Upper lobe of left lung (tissue), 6 donors: ENCODE data around the gene BTRC. TPM values are rescaled to one million over a fixed set of nuclear protein-coding genes. Genes with fewer than 3 reads are reported as not detected.

Source experiments
- ATAC-seq, 2 donors: fragments of 200-7000 bp; cut with Tn5 transposase; one replicate each; pipeline ENCODE4 v1.9.1; 2022; ENCODE audit warnings: mild to moderate bottlenecking in 2 of 2, moderate library complexity in 2 of 2; ENCODE audit not compliant: low FRiP score in 2 of 2
- DNase-seq, 2 donors: peaks; one replicate each; pipeline ENCODE4 v3.0.0-alpha.2; 2019 to 2020
- H3K27ac ChIP-seq, 4 donors: fragments of 200-600 bp; sonication (generic); one replicate each; pipeline ENCODE4 v1.5.1; 2016 to 2019
- H3K27me3 ChIP-seq, 4 donors: fragments of 200-600 bp; sonication (generic); one replicate each; pipeline ENCODE4 v1.5.1; 2017 to 2019
- H3K36me3 ChIP-seq, 4 donors: fragments of 200-600 bp; sonication (generic); one replicate each; pipeline ENCODE4 v1.5.1; 2016 to 2019
- H3K4me1 ChIP-seq, 4 donors: fragments of 200-600 bp; sonication (generic); one replicate each; pipeline ENCODE4 v1.5.1; 2018 to 2019
- H3K4me3 ChIP-seq, 4 donors: fragments of 200-600 bp; sonication (generic); one replicate each; pipeline ENCODE4 v1.5.1; 2017 to 2019; ENCODE audit warnings: mild to moderate bottlenecking in 2 of 4, moderate library complexity in 1 of 4
- H3K9me3 ChIP-seq, 4 donors: fragments of 200-600 bp; sonication (generic); one replicate each; pipeline ENCODE4 v1.5.1; 2018 to 2019
- EP300 ChIP-seq, 4 donors: sonication (generic); formaldehyde crosslinking; IDR thresholded peaks; one replicate each; pipeline ENCODE4 v1.5.1; 2017; ENCODE audit warnings: antibody characterized with exemption in 4 of 4, control low read depth in 2 of 4
- POLR2A ChIP-seq, 4 donors: fragments of 450-650 bp; IDR thresholded peaks; one replicate each; pipeline ENCODE4 v1.5.1; 2016 to 2017; ENCODE audit warnings: antibody characterized with exemption in 4 of 4, mild to moderate bottlenecking in 2 of 4
- POLR2AphosphoS5 ChIP-seq, 2 donors: sonication (generic); formaldehyde crosslinking; IDR thresholded peaks; one replicate each; pipeline ENCODE4 v1.5.1; 2017; ENCODE audit warnings: antibody characterized with exemption in 2 of 2
- WGBS, 2 donors: methylation state at CpG; one replicate each; pipeline ENCODE4 v1.1.5; 2017 to 2018; 5-methylcytosine and 5-hydroxymethylcytosine counted together
- total RNA-seq, 6 donors: library from RNA; depleted of rRNA in 4 of 6; stranded (reverse); fragments of >200 nt in 4 of 6; gene quantifications; one replicate each; pipeline versions ENCODE4 v1.1.0 to v1.2.1, GENCODE V29; 2016 to 2021
- TF ChIP-seq, protein P1 (sequence below), 6 experiments: fragments of 450-650 bp in 4 of 6; fragments of 200-600 bp in 2 of 6; sonication (generic) in 2 of 6; IDR thresholded peaks; one replicate each; pipeline ENCODE4 v1.5.1; 2016 to 2019; ENCODE audit warnings: antibody characterized with exemption in 6 of 6
- donor health status: DM: no; HTN: no; CAD: no; lungs with moderate emphysema.
- donor health status: DM: no; HTN: yes; CAD: no; lungs with severe emphysema.

BTRC gene
- total RNA-seq, 6 donors from 2014 or later = 8.5 to 21.0 (median 11.6) TPM

DNA sequence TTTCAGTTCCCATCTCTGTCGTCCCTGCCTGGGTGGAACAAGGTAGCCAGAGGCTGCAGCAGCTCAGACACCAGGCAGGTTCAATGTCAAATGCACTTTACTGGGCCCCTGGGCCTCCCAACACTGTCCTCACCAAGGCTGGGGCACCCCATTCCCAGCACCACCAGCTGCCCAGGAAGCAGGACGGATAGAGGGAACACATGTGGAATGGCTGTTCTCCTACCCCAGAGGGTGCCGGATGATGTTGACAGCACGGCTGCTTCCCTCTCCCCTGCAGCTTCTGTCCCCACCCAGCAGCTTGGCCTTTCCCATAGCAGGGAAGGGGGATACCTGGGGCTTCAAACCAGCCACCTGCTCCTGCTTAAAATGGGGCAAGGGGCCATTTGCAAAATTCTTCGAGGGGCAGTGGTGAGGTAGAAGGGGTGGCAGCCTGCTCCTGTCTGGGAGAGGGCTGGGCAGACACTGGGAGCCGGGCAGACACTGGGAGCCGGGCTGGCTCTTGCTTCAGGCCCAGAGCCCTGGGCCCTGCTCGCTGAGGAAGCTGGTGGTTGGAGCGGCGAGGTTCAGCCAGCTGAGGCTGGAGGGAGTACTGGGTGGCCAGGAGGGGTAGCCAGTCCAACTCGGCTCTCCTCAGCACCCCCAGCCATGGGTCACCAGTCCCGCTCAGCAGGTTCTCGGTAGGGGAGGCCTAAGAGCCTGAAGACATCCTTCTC lies 225.0 kb downstream of the BTRC start:
- no peaks in the 10 kb centered on the region for H3K27me3 ChIP-seq
- no peak overlapping the region for H3K4me3 ChIP-seq
- no peak overlapping the region for H3K27ac ChIP-seq
- H3K36me3 ChIP-seq = peaks cover 0 to 61% (median 47%) of the 10 kb centered on the region in 4 donors
- ATAC-seq (no peak), DNase-seq (peak in 1 of 2 donors; percentile 49)
- TF ChIP-seq EP300 (IDR thresholded peaks at IDR 0.05) (no peak), POLR2AphosphoS5 (IDR thresholded peaks at IDR 0.05) (no peak), POLR2A (IDR thresholded peaks at IDR 0.05) (no peak)
- TF ChIP-seq, protein P1, sequence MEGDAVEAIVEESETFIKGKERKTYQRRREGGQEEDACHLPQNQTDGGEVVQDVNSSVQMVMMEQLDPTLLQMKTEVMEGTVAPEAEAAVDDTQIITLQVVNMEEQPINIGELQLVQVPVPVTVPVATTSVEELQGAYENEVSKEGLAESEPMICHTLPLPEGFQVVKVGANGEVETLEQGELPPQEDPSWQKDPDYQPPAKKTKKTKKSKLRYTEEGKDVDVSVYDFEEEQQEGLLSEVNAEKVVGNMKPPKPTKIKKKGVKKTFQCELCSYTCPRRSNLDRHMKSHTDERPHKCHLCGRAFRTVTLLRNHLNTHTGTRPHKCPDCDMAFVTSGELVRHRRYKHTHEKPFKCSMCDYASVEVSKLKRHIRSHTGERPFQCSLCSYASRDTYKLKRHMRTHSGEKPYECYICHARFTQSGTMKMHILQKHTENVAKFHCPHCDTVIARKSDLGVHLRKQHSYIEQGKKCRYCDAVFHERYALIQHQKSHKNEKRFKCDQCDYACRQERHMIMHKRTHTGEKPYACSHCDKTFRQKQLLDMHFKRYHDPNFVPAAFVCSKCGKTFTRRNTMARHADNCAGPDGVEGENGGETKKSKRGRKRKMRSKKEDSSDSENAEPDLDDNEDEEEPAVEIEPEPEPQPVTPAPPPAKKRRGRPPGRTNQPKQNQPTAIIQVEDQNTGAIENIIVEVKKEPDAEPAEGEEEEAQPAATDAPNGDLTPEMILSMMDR (IDR thresholded peaks at IDR 0.05) = no peak
- 80 to 90% methylated on average over 3 to 13 of the region's 13 CpGs for WGBS, 2 donors
- H3K4me1 ChIP-seq = no peaks in the 10 kb centered on the region
- H3K9me3 ChIP-seq = no peaks in the 10 kb centered on the region

DNA sequence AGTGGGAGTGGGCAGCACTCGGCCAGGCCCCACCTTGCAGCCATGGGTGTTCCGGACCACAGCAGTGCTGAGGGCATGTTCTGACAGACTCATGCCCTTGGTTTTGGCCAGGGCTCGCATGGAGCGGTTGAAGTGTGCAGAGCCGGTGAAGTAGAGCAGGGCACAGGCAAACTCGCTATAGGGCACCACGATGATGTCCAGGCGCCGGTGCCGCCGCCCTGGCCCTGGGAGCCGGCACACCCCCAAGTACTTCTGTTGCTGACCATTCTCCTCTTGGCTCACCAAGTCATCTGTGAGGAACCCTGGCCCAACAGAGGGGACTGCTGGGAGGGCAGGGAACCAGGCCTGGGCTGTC lies 225.5 kb downstream of the BTRC start:
- H3K27me3 ChIP-seq = no peaks in the 10 kb centered on the region
- no peak for ATAC-seq
- no peaks in the 10 kb centered on the region for H3K9me3 ChIP-seq
- TF ChIP-seq, protein P1 (IDR thresholded peaks at IDR 0.05) = no peak
- TF ChIP-seq EP300 (IDR thresholded peaks at IDR 0.05) = no peak
- no peak for TF ChIP-seq POLR2A (IDR thresholded peaks at IDR 0.05)
- TF ChIP-seq POLR2AphosphoS5 (IDR thresholded peaks at IDR 0.05) = no peak
- no peak overlapping the region for H3K4me3 ChIP-seq
- DNase-seq = peak in 1 of 2 donors; percentile 56
- WGBS, 2 donors = 95 to 96% methylated on average over 6 to 10 of the region's 12 CpGs
- H3K4me1 ChIP-seq = no peaks in the 10 kb centered on the region
- peaks cover 0 to 63% (median 48%) of the 10 kb centered on the region in 4 donors for H3K36me3 ChIP-seq
- no peak overlapping the region for H3K27ac ChIP-seq

DNA sequence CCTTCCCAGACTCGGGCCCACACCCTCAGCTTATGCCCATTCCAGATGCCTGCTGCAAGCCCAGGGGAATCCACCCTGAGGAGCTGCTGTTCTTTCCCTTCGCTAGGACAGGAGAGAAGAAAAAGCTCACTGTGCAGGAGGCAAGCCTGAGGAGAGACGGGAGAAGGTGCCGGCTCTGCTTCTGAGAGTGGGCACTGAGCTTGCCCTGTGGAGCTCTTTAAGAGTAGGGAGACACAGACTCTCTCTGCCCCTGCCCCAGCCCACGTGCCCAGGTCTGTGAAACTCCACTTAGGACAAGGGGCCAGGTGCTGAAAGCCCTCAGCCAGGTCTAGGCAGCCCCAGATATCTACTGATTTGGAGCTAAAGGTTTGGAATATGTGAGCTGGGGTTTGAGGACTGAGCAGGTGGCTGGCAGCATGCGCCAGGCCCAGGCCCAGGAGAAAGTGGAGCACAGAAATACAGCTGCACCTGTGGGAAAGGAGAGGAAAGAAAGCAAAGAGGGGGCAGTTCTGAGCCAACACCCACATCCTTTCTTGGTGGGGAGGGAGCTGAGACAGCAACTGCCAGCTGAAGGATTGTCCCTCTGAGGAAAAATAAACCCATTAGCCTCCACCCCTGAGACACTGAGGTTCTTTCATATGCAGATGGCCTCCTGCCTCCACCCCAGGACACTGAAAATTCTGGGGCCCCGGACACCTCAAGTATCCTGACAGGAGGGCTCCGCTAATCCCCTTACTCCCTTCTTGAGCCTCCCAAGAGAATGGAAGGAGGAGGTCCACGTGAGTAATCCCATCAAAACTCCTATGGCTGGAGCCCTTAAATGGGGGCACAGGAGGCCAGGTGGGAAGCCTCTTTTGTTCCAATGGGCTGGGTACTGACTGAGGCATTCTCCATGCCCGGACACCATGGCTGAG lies 226.8 kb downstream of the BTRC start:
- peaks cover 0 to 69% (median 51%) of the 10 kb centered on the region in 4 donors for H3K36me3 ChIP-seq
- no peak for DNase-seq
- H3K27me3 ChIP-seq = no peaks in the 10 kb centered on the region
- 85 to 96% methylated on average over 7 to 10 of the region's 10 CpGs for WGBS, 2 donors
- no peak for ATAC-seq
- no peak overlapping the region for H3K27ac ChIP-seq
- TF ChIP-seq POLR2A (IDR thresholded peaks at IDR 0.05) = no peak
- TF ChIP-seq EP300 (IDR thresholded peaks at IDR 0.05) = no peak
- TF ChIP-seq POLR2AphosphoS5 (IDR thresholded peaks at IDR 0.05) = no peak
- TF ChIP-seq, protein P1 (IDR thresholded peaks at IDR 0.05) = no peak
- no peaks in the 10 kb centered on the region for H3K4me1 ChIP-seq
- no peaks in the 10 kb centered on the region for H3K9me3 ChIP-seq
- H3K4me3 ChIP-seq = no peak overlapping the region

DNA sequence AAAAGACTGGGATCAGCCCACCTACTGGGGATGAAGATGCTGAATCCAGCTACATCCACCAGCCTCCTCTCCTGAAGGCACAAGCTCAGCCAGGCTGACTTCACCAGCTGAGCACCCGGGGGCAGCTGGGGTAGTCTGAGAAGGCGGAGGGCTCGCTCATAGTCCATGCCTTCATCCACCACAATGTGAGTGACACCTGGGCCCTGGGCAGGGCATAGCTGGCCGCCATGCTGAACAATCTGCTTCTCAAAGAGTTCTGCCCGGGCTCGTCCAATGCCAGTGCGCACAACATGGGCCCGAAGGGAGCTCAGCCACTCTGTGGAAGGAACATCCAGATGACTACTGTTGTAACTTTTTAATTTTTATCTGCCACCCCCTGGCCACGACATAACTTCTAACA lies 231.9 kb downstream of the BTRC start:
- H3K27ac ChIP-seq = no peak overlapping the region
- ATAC-seq (no peak), DNase-seq (no peak)
- no peak overlapping the region for H3K4me3 ChIP-seq
- WGBS, 2 donors = 95 to 97% methylated on average over 9 of the region's 9 CpGs
- peaks cover 0 to 36% (median 24%) of the 10 kb centered on the region in 4 donors for H3K36me3 ChIP-seq
- no peaks in the 10 kb centered on the region for H3K9me3 ChIP-seq
- H3K27me3 ChIP-seq = no peaks in the 10 kb centered on the region
- peaks cover 12 to 30% (median 20%) of the 10 kb centered on the region in 4 donors for H3K4me1 ChIP-seq
- no peak for TF ChIP-seq POLR2AphosphoS5 (IDR thresholded peaks at IDR 0.05)
- TF ChIP-seq, protein P1 (IDR thresholded peaks at IDR 0.05) = no peak
- TF ChIP-seq POLR2A (IDR thresholded peaks at IDR 0.05) = no peak
